Activated naive CD8-positive, alpha-beta T cell treated with anti-CD3 and anti-CD28 coated beads, Interleukin-2, amount 50 U/mL, for 24 hours (primary cell): ENCODE data around the gene TUFT1.
"Not testable (repeated sequence)": the region's sequence is repeated elsewhere in the genome, so short reads cannot be mapped to it uniquely, and the experiment has no call there.

Source experiments
- ATAC-seq: fragments of 150-1000 bp; cut with Tn5 transposase; one replicate; pipeline ENCODE4 v1.10.0; 2021
- DNase-seq: peaks from one replicate; pipeline ENCODE4 v3.0.0; 2021
- H3K27ac Mint-ChIP-seq: one replicate; pipeline ENCODE4 v1.8.0; 2021; ENCODE audit warnings: mild to moderate bottlenecking, mixed read lengths
- H3K27me3 Mint-ChIP-seq: one replicate; pipeline ENCODE4 v1.8.0; 2021; ENCODE audit warnings: mixed read lengths
- H3K36me3 Mint-ChIP-seq: one replicate; pipeline ENCODE4 v1.8.0; 2021; ENCODE audit warnings: low read depth, mixed read lengths
- H3K4me1 Mint-ChIP-seq: one replicate; pipeline ENCODE4 v1.8.0; 2021; ENCODE audit warnings: mixed read lengths
- H3K4me3 Mint-ChIP-seq: one replicate; pipeline ENCODE4 v1.8.0; 2021; ENCODE audit warnings: mild to moderate bottlenecking, moderate library complexity, mixed read lengths
- H3K9me3 Mint-ChIP-seq: one replicate; pipeline ENCODE4 v1.8.0; 2021; ENCODE audit warnings: mixed read lengths

TUFT1 gene

GRCh38 chr1:151596166-151596953 lies 56.3 kb downstream of the TUFT1 start:
- H3K36me3 Mint-ChIP-seq: no peaks in the 10 kb centered on the region
- H3K27me3 Mint-ChIP-seq: peaks cover 10% of the 10 kb centered on the region
- ATAC-seq (no peak), DNase-seq (no peak)
- H3K27ac Mint-ChIP-seq: no peak overlapping the region
- no peak overlapping the region for H3K4me3 Mint-ChIP-seq
- H3K9me3 Mint-ChIP-seq: no peaks in the 10 kb centered on the region
- H3K4me1 Mint-ChIP-seq: peaks cover 6% of the 10 kb centered on the region

- H3K4me1 Mint-ChIP-seq, ATAC-seq, H3K27me3 Mint-ChIP-seq, H3K9me3 Mint-ChIP-seq, H3K27ac Mint-ChIP-seq, H3K4me3 Mint-ChIP-seq, DNase-seq, H3K36me3 Mint-ChIP-seq: not testable (repeated sequence)
These were observed 62.4 kb downstream of the TUFT1 start for GRCh38 chr1:151602550-151602949.

- Mint-ChIP-seq H3K27me3 (peaks cover 14% of the 10 kb centered on the region), H3K4me3 (no peak overlapping the region), H3K36me3 (no peaks in the 10 kb centered on the region), H3K27ac (no peak overlapping the region), H3K4me1 (no peaks in the 10 kb centered on the region), H3K9me3 (no peaks in the 10 kb centered on the region)
- DNase-seq: no peak
- no peak for ATAC-seq
These were observed 64.2 kb downstream of the TUFT1 start for GRCh38 chr1:151604291-151604690.

DNA sequence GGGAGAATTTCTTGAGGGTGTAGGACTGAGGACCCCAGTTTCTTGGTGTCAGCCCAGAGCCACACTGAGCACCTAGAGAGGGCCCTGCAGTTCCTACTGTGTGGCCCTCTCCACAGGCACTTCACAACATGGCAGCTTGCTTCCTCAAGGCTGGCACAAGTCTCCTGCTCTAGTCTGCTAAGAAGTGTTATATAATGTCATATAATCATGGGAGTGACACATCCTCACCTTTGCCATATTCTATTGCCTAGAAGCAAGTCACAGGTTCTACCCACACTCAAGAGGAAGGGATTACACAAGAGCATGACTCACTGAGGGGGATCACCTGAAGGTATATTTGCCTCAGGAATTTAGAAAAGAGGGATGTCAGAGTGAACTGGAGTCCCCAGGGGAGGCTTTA lies 66.3 kb downstream of the TUFT1 start:
- no peak overlapping the region for H3K4me3 Mint-ChIP-seq
- H3K36me3 Mint-ChIP-seq: no peaks in the 10 kb centered on the region
- H3K27ac Mint-ChIP-seq: no peak overlapping the region
- peak; percentile 69 for ATAC-seq
- peaks cover 16% of the 10 kb centered on the region for H3K27me3 Mint-ChIP-seq
- peaks cover 3% of the 10 kb centered on the region for H3K4me1 Mint-ChIP-seq
- no peaks in the 10 kb centered on the region for H3K9me3 Mint-ChIP-seq
- no peak for DNase-seq

DNA sequence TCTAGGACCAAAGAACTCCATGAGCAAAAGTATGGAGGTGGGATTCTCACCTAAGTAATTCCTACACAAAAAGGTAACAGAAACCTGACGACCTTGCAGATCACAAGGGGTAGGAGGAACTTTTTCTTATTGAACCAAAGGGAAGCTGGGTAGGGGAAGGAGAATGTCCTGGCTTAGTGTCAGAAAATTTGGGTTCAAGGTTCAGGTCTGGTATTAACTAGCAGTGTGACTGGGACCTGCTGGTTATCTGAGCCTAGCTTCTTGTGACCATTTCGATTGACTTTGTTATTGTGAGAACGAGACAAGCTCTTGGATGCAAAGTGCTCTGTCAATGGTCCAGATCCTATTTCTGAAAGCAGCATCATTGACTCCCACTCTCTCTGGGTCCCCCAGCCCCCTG lies 66.7 kb downstream of the TUFT1 start:
- Mint-ChIP-seq H3K4me3 (no peak overlapping the region), H3K27me3 (peaks cover 16% of the 10 kb centered on the region), H3K4me1 (peaks cover 7% of the 10 kb centered on the region), H3K9me3 (no peaks in the 10 kb centered on the region), H3K36me3 (no peaks in the 10 kb centered on the region), H3K27ac (no peak overlapping the region)
- ATAC-seq (no peak), DNase-seq (no peak)

- no peak for DNase-seq
- Mint-ChIP-seq H3K27me3 (peaks cover 13% of the 10 kb centered on the region), H3K9me3 (no peaks in the 10 kb centered on the region), H3K4me3 (no peak overlapping the region), H3K36me3 (peaks cover 2% of the 10 kb centered on the region), H3K27ac (no peak overlapping the region), H3K4me1 (peaks cover 31% of the 10 kb centered on the region)
- ATAC-seq: no peak
These were observed 70.0 kb downstream of the TUFT1 start for GRCh38 chr1:151610142-151610541.

DNA sequence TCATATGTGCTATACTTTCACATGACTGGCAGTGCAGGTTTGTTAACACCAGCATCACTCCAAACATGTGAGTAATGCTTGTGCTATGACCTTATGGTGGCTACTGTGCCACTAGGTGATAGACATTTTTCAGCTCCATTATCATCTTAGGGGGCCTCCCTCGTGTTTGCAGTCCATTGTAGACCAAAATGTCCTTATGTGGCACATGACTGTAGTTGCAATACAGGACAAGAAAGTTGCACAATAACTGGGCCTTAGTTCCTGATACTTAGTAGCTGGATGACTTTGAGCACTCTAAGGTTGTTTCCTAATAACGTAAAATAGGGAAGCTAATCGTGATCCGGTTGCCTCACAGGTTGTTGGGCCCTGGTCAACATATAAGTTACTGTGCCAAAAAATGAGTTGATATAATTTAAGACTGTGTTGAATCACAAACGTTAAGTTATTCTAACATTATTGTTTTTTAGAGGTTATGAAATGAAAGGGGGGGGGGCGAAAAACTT lies 71.2 kb downstream of the TUFT1 start:
- peak overlapping the region; percentile 91 for H3K4me3 Mint-ChIP-seq
- no peaks in the 10 kb centered on the region for H3K9me3 Mint-ChIP-seq
- DNase-seq (peak; percentile 7), ATAC-seq (no peak)
- peaks cover 43% of the 10 kb centered on the region for H3K4me1 Mint-ChIP-seq
- peaks cover 3% of the 10 kb centered on the region for H3K36me3 Mint-ChIP-seq
- H3K27me3 Mint-ChIP-seq: peaks cover 11% of the 10 kb centered on the region
- H3K27ac Mint-ChIP-seq: peak overlapping the region; percentile 75

GRCh38 chr1:151611832-151612500 lies 71.9 kb downstream of the TUFT1 start, which contains the start of gene SNX27:
Gene SNX27, plus strand, starts transcription at chr1:151612050. Its CDS starts 152 bp downstream, at chr1:151612202.
- peak; percentile 99 for ATAC-seq
- peaks cover 49% of the 10 kb centered on the region for H3K4me1 Mint-ChIP-seq
- H3K4me3 Mint-ChIP-seq: peak within 1 kb of the TSS; percentile 91
- H3K36me3 Mint-ChIP-seq: peaks cover 3% of the 10 kb centered on the region
- H3K9me3 Mint-ChIP-seq: no peaks in the 10 kb centered on the region
- peaks cover 11% of the 10 kb centered on the region for H3K27me3 Mint-ChIP-seq
- DNase-seq: peak; percentile 87
- H3K27ac Mint-ChIP-seq: peak within 1 kb of the TSS; percentile 91

DNA sequence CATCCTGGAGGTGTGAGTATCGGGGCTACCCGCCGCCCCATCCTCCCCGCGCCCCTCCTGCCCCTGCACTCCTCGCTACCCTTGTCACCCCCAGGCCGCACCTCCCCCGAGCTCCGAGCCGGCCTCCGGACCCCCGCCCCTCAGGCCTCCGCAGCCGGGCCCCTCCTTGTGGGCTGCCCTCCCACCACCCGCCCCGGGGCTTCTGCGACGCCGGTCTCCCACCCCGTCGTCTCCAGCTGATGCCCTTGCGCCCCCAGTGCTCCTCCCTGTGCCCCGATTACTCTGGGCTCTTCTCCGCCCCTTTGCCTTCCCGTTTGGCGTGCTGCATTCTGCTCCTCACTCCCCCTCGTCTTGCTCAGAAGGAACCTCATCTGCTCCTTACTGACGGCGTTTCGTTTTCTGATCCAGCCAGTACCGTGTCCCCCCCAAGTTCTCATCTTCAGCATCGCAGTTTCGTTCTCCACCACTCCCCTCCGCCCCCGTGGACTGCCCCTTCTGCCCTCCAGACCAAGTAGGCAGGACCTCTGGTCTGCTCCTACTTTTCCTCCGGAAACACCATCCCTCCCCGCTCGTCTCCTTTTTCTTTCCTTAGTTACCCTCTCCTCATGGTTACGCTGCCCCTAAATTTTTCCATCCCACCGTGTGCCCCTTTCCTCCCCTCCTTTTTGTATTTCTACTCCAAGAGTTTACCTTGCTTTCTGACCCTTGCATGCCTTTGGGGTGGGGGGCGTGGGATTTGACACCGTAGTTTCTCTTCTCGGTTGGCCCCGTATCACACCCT lies 72.6 kb downstream of the TUFT1 start:
- Mint-ChIP-seq H3K4me3 (peak overlapping the region; percentile 91), H3K4me1 (peaks cover 51% of the 10 kb centered on the region), H3K36me3 (peaks cover 3% of the 10 kb centered on the region), H3K9me3 (no peaks in the 10 kb centered on the region), H3K27ac (peak overlapping the region; percentile 91), H3K27me3 (peaks cover 7% of the 10 kb centered on the region)
- peak; percentile 32 for DNase-seq
- ATAC-seq: no peak

DNA sequence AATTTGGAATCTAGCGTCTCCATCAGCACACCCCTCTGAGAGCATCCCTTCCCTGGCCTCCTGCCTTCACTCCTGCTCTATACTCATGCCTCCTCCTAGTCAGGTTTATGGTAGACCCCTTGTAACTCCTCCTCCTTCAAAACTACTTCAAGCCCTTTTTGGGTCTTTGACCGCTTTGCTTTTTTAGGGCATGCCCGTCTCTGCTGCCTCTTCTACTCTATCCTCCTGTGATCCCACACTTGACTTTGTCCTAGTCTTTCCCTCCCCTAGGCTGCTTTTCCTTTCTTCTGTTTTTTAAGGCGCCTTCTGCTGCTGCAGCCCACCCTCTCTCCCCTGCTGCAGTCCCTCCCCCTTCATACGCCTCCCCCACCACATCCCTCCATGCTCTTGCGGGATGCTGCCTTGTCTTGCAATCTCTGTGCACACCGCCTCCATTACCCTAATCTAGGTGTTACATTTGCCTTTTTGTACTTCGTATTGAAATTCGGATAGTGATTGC lies 73.2 kb downstream of the TUFT1 start:
- DNase-seq (peak; percentile 3), ATAC-seq (no peak)
- Mint-ChIP-seq H3K27me3 (peaks cover 3% of the 10 kb centered on the region), H3K36me3 (peaks cover 4% of the 10 kb centered on the region), H3K4me3 (peak overlapping the region; percentile 91), H3K27ac (peak overlapping the region; percentile 91), H3K4me1 (peaks cover 52% of the 10 kb centered on the region), H3K9me3 (no peaks in the 10 kb centered on the region)

GRCh38 chr1:151615711-151616504 lies 75.8 kb downstream of the TUFT1 start:
- no peaks in the 10 kb centered on the region for H3K9me3 Mint-ChIP-seq
- peak overlapping the region; percentile 6 for H3K27ac Mint-ChIP-seq
- no peak overlapping the region for H3K4me3 Mint-ChIP-seq
- H3K4me1 Mint-ChIP-seq: peaks cover 64% of the 10 kb centered on the region
- no peaks in the 10 kb centered on the region for H3K27me3 Mint-ChIP-seq
- peaks cover 5% of the 10 kb centered on the region for H3K36me3 Mint-ChIP-seq
- DNase-seq (no peak), ATAC-seq (no peak)

DNA sequence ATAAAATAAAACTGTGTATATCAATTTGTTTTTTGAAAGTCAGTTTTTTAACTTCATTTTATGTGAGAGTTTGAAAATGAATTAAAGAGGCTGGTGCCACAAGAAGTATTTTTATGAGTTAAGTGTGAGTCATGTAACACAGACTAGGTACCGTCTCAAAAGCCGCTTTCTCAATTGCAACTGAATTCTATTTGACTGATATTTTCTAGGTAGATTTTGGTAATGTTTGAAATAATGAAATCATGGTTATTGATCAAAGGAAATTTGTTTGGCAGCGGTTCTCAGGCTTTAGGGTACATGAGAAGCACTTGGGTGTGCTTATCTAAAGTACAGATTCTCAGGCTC lies 76.4 kb downstream of the TUFT1 start:
- H3K27ac Mint-ChIP-seq: peak overlapping the region; percentile 13
- H3K27me3 Mint-ChIP-seq: no peaks in the 10 kb centered on the region
- H3K36me3 Mint-ChIP-seq: peaks cover 5% of the 10 kb centered on the region
- H3K4me1 Mint-ChIP-seq: peaks cover 66% of the 10 kb centered on the region
- no peak overlapping the region for H3K4me3 Mint-ChIP-seq
- DNase-seq: no peak
- no peaks in the 10 kb centered on the region for H3K9me3 Mint-ChIP-seq
- ATAC-seq: no peak

GRCh38 chr1:151618003-151618402 lies 77.9 kb downstream of the TUFT1 start:
- H3K27ac Mint-ChIP-seq: no peak overlapping the region
- no peaks in the 10 kb centered on the region for H3K27me3 Mint-ChIP-seq
- H3K9me3 Mint-ChIP-seq: no peaks in the 10 kb centered on the region
- no peak overlapping the region for H3K4me3 Mint-ChIP-seq
- peaks cover 62% of the 10 kb centered on the region for H3K4me1 Mint-ChIP-seq
- DNase-seq (no peak), ATAC-seq (no peak)
- peaks cover 5% of the 10 kb centered on the region for H3K36me3 Mint-ChIP-seq

GRCh38 chr1:151618470-151618869 lies 78.4 kb downstream of the TUFT1 start:
- Mint-ChIP-seq H3K27me3 (no peaks in the 10 kb centered on the region), H3K36me3 (peaks cover 5% of the 10 kb centered on the region), H3K4me3 (no peak overlapping the region), H3K9me3 (no peaks in the 10 kb centered on the region), H3K4me1 (peaks cover 57% of the 10 kb centered on the region), H3K27ac (no peak overlapping the region)
- no peak for ATAC-seq
- DNase-seq: no peak
